ENCODE data around the gene NADK2. TPM values are rescaled to one million over a fixed set of nuclear protein-coding genes. Genes with fewer than 3 reads are reported as not detected.

Gene NADK2
- total and polyA plus RNA-seq, 5 donors from 2014 or later, result 4.6 to 10.9 (median 7.3) TPM

- H3K27ac ChIP-seq (ENCODE audit: insufficient read depth, low read length, poor library complexity, severe bottlenecking), result no peak overlapping the region
- peaks cover 24 to 39% (median 27%) of the 10 kb centered on the region in 4 donors for H3K4me1 Mint-ChIP-seq
- H3K27me3 Mint-ChIP-seq, result peaks cover 12% of the 10 kb centered on the region
- no peak for ATAC-seq (ENCODE audit: low read depth in 2 of 2)
- no peaks in the 10 kb centered on the region for H3K27me3 ChIP-seq (ENCODE audit: control insufficient read depth, insufficient read depth, low read length)
- no peaks in the 10 kb centered on the region for H3K36me3 ChIP-seq (ENCODE audit: control insufficient read depth, insufficient read depth, low read length)
- H3K9me3 Mint-ChIP-seq, result no peaks in the 10 kb centered on the region
- H3K4me1 ChIP-seq (ENCODE audit: control insufficient read depth, insufficient read depth, low read length, poor library complexity, severe bottlenecking), result peaks cover 22% of the 10 kb centered on the region
- peak overlapping the region in 2 of 3 donors; percentile 27 to 92 for H3K27ac Mint-ChIP-seq
- DNase-seq, result no peak
- H3K4me3 ChIP-seq (ENCODE audit: low read depth, low read length), result no peak overlapping the region
- H3K4me3 Mint-ChIP-seq, result peak overlapping the region; percentile 88 to 98 (median 93)
- H3K36me3 Mint-ChIP-seq, result no peaks in the 10 kb centered on the region
- no peaks in the 10 kb centered on the region for H3K9me3 ChIP-seq (ENCODE audit: control insufficient read depth in 2 of 2, low read length in 2 of 2)
Observed at GRCh38 chr5:36243653-36244052, 1.9 kb upstream of the NADK2 start.

DNA sequence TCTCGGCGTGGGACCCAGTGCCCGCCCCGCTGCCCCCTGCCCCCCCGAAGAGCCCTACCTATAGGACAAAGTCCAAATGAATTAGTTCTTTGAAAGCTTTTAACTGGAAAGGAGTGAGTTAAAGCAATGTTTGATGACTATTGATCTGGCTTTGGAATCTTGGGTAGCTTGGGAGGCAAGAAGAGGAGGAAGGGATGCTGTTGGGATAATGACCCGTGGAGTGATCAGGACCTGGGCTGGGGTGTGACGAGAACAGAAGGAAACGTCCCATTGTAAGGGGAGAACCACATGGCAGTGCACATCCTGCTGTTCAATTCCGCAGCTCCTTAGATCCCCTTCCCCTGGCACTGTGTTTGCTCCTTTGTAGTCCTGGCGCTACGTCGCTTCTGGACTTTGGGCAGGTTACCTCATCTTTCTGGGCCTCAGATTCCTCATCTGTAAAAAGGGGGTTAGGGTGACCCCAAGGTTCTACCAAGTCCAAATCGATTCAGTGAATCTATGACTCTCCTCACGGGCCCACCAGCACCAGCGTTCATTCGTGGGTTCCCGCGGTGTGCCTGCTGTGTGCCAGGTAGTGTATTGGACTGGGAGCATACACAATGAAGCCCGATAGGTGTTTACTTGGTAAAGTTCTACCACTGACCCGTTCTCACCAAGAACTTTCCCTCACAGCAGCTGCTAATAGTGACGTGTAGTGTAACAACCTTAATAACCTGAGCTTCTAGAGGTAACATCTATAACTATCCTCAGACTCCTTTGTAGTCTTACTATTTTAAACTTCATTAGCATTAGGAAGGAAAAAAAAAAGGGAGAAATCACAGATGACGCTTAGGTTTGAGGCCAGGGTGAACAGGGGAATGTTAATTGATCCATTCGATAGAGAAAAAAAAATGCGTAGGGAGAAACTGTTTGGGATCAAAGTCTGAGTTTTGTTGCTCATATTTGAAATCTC, 1.1 kb upstream of the NADK2 start:
- H3K27ac Mint-ChIP-seq, result peak overlapping the region; percentile 92 to 98 (median 98)
- peak overlapping the region; percentile 88 to 98 (median 93) for H3K4me3 Mint-ChIP-seq
- H3K36me3 Mint-ChIP-seq, result no peaks in the 10 kb centered on the region
- peak in 2 of 3 donors; percentile 5 to 16 for DNase-seq
- peaks cover 24 to 46% (median 32%) of the 10 kb centered on the region in 4 donors for H3K4me1 Mint-ChIP-seq
- Histone ChIP-seq H3K9me3 (ENCODE audit: control insufficient read depth in 2 of 2, low read length in 2 of 2) (no peaks in the 10 kb centered on the region), H3K4me1 (ENCODE audit: control insufficient read depth, insufficient read depth, low read length, poor library complexity, severe bottlenecking) (peaks cover 22% of the 10 kb centered on the region), H3K27ac (ENCODE audit: insufficient read depth, low read length, poor library complexity, severe bottlenecking) (peak overlapping the region; percentile 94), H3K4me3 (ENCODE audit: low read depth, low read length) (peak overlapping the region; percentile 85), H3K36me3 (ENCODE audit: control insufficient read depth, insufficient read depth, low read length) (no peaks in the 10 kb centered on the region), H3K27me3 (ENCODE audit: control insufficient read depth, insufficient read depth, low read length) (no peaks in the 10 kb centered on the region)
- no peak for ATAC-seq (ENCODE audit: low read depth in 2 of 2)
- peaks cover 9% of the 10 kb centered on the region for H3K27me3 Mint-ChIP-seq
- no peaks in the 10 kb centered on the region for H3K9me3 Mint-ChIP-seq

DNA sequence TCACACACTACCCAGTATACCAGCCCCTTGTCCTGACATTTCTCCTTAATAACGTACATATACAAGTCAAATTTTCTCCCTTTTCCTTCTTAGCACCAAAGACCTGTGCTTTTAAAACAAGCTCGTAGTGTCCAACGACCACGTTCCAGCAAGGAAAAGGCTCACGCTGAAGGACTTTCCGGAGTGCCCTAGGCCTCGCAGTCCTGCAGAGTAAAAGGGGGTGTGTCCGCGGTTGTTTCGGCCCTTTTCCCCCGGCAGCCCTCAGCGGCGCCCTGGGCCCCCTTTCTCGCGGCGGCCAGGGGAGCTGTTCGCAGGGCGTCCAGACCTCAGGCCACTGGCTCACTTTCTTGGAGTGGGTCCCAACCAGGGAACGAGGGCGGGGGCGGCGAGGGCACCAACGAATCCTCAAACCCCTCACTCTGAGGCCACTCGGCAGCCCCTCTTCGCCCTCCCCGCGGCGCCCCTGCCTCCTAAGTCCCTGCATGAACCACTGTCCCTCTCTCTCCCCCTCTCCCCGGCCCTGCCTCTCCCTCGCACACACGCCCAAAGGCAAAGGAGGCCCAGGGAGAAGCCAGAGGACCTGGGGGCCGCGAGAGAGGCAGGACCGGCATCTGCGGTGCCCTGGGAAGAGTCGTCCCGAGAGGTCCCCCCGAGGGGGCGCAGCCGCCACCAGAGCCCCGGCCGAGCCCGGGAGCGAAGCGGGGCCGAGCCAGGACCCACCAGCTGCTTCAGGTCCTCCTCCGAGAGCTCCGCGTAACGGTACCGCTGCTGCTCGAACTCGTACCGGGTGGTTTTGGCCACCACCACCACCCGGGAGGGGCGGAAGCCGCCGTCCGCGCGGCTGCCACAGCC, 720 bp downstream of the NADK2 start:
- H3K27me3 ChIP-seq (ENCODE audit: control insufficient read depth, insufficient read depth, low read length), result no peaks in the 10 kb centered on the region
- no peaks in the 10 kb centered on the region for H3K9me3 ChIP-seq (ENCODE audit: control insufficient read depth in 2 of 2, low read length in 2 of 2)
- H3K27ac ChIP-seq (ENCODE audit: insufficient read depth, low read length, poor library complexity, severe bottlenecking), result peak overlapping the region; percentile 94
- peaks cover 22% of the 10 kb centered on the region for H3K4me1 ChIP-seq (ENCODE audit: control insufficient read depth, insufficient read depth, low read length, poor library complexity, severe bottlenecking)
- ATAC-seq (ENCODE audit: low read depth in 2 of 2) (peak in 1 of 2 donors; percentile 6), DNase-seq (peak; percentile 3 to 22 (median 9))
- peak overlapping the region; percentile 56 for H3K4me3 ChIP-seq (ENCODE audit: low read depth, low read length)
- Mint-ChIP-seq H3K27ac (peak overlapping the region; percentile 0 to 75 (median 70)), H3K9me3 (no peaks in the 10 kb centered on the region), H3K27me3 (no peaks in the 10 kb centered on the region), H3K36me3 (no peaks in the 10 kb centered on the region), H3K4me3 (peak overlapping the region; percentile 78 to 94 (median 89)), H3K4me1 (peaks cover 24 to 53% (median 39%) of the 10 kb centered on the region in 4 donors)
- H3K36me3 ChIP-seq (ENCODE audit: control insufficient read depth, insufficient read depth, low read length), result no peaks in the 10 kb centered on the region

GRCh38 chr5:36239370-36240293, 2.1 kb downstream of the NADK2 start:
- no peaks in the 10 kb centered on the region for H3K9me3 Mint-ChIP-seq
- DNase-seq (no peak), ATAC-seq (ENCODE audit: low read depth in 2 of 2) (no peak)
- peak overlapping the region; percentile 78 to 94 (median 89) for H3K4me3 Mint-ChIP-seq
- no peaks in the 10 kb centered on the region for H3K27me3 Mint-ChIP-seq
- no peaks in the 10 kb centered on the region for H3K36me3 Mint-ChIP-seq
- H3K27ac ChIP-seq (ENCODE audit: insufficient read depth, low read length, poor library complexity, severe bottlenecking), result peak overlapping the region; percentile 94
- H3K4me1 ChIP-seq (ENCODE audit: control insufficient read depth, insufficient read depth, low read length, poor library complexity, severe bottlenecking), result peaks cover 22% of the 10 kb centered on the region
- no peaks in the 10 kb centered on the region for H3K36me3 ChIP-seq (ENCODE audit: control insufficient read depth, insufficient read depth, low read length)
- peak overlapping the region; percentile 56 for H3K4me3 ChIP-seq (ENCODE audit: low read depth, low read length)
- peak overlapping the region; percentile 0 to 75 (median 69) for H3K27ac Mint-ChIP-seq
- H3K4me1 Mint-ChIP-seq, result peaks cover 24 to 53% (median 39%) of the 10 kb centered on the region in 4 donors
- H3K9me3 ChIP-seq (ENCODE audit: control insufficient read depth in 2 of 2, low read length in 2 of 2), result no peaks in the 10 kb centered on the region
- H3K27me3 ChIP-seq (ENCODE audit: control insufficient read depth, insufficient read depth, low read length), result no peaks in the 10 kb centered on the region

DNA sequence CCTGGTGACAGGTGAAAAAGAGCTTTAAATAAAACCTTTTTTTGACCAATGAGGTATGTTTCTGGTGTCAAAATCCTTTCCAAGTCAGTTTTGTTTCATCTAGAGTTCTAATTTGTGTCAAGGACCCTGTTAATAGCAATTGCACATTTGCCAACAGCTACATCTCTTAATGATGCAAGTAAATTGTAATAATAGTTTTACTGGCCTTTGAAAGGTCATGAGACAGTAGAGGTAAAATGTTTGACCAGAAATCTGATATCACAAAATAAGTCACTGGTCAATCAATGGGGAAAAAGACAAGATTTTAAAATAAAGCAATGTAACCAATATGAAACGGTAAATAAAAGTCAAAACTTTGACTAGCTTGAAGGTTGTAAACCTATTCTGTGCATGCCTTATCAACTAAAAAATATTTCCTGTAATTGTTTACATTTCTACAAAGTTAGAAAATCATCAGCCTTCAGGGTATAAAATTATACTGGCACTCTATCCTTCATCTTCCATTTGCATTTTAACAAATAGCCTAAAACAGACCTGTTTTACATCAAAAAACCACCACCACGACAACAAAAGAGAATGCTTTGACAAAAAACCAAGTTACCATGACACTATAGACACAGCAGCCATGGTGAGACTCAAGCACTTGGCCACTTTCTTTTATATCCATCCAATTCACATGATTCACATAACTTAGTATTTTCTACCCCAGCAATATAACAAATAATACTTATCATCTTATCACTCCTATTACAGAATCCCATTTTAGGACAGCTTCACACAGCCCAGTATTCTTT, 3.0 kb downstream of the NADK2 start:
- ATAC-seq (ENCODE audit: low read depth in 2 of 2) (no peak), DNase-seq (no peak)
- Mint-ChIP-seq H3K9me3 (no peaks in the 10 kb centered on the region), H3K4me1 (peaks cover 16 to 49% (median 36%) of the 10 kb centered on the region in 4 donors), H3K36me3 (no peaks in the 10 kb centered on the region), H3K4me3 (peak overlapping the region in 2 of 4 donors; percentile 47 to 94), H3K27me3 (no peaks in the 10 kb centered on the region), H3K27ac (peak overlapping the region; percentile 0 to 46 (median 29))
- Histone ChIP-seq H3K4me3 (ENCODE audit: low read depth, low read length) (no peak overlapping the region), H3K9me3 (ENCODE audit: control insufficient read depth in 2 of 2, low read length in 2 of 2) (no peaks in the 10 kb centered on the region), H3K4me1 (ENCODE audit: control insufficient read depth, insufficient read depth, low read length, poor library complexity, severe bottlenecking) (peaks cover 22% of the 10 kb centered on the region), H3K27me3 (ENCODE audit: control insufficient read depth, insufficient read depth, low read length) (no peaks in the 10 kb centered on the region), H3K27ac (ENCODE audit: insufficient read depth, low read length, poor library complexity, severe bottlenecking) (no peak overlapping the region), H3K36me3 (ENCODE audit: control insufficient read depth, insufficient read depth, low read length) (no peaks in the 10 kb centered on the region)

GRCh38 chr5:36237751-36238150, 4.0 kb downstream of the NADK2 start:
- peak overlapping the region in 1 of 4 donors; percentile 29 for H3K4me3 Mint-ChIP-seq
- H3K4me3 ChIP-seq (ENCODE audit: low read depth, low read length), result no peak overlapping the region
- no peak for ATAC-seq (ENCODE audit: low read depth in 2 of 2)

More at GRCh38 chr5:36237751-36238150, 4.0 kb downstream of the NADK2 start:
- DNase-seq, result no peak
- no peaks in the 10 kb centered on the region for H3K36me3 ChIP-seq (ENCODE audit: control insufficient read depth, insufficient read depth, low read length)
- H3K4me1 ChIP-seq (ENCODE audit: control insufficient read depth, insufficient read depth, low read length, poor library complexity, severe bottlenecking), result peaks cover 18% of the 10 kb centered on the region
- Mint-ChIP-seq H3K27ac (no peak overlapping the region), H3K4me1 (peaks cover 8 to 43% (median 32%) of the 10 kb centered on the region in 4 donors), H3K27me3 (no peaks in the 10 kb centered on the region), H3K36me3 (no peaks in the 10 kb centered on the region), H3K9me3 (no peaks in the 10 kb centered on the region)
- no peaks in the 10 kb centered on the region for H3K27me3 ChIP-seq (ENCODE audit: control insufficient read depth, insufficient read depth, low read length)
- H3K9me3 ChIP-seq (ENCODE audit: control insufficient read depth in 2 of 2, low read length in 2 of 2), result no peaks in the 10 kb centered on the region
- no peak overlapping the region for H3K27ac ChIP-seq (ENCODE audit: insufficient read depth, low read length, poor library complexity, severe bottlenecking)
